K562 (cell line): ENCODE results near the gene KRI1. TPM values are rescaled to one million over a fixed set of nuclear protein-coding genes. Genes with fewer than 3 reads are reported as not detected.

ENCODE experiments used
- ADNP ChIP-seq: fragments of 200-800 bp; sonication (Bioruptor generic); IDR thresholded peaks from 2 replicates; pipeline ENCODE4 v1.6.1; 2016; ENCODE audit warnings: missing genetic modification characterization, missing compliant biosample characterization
- CREB3L1 ChIP-seq: fragments of 450-650 bp; IDR thresholded peaks from 2 replicates; pipeline ENCODE4 v1.6.1; 2014; ENCODE audit warnings: low read depth, mild to moderate bottlenecking, moderate library complexity, borderline replicate concordance
- DDX20 ChIP-seq: fragments of 450-650 bp; IDR thresholded peaks from 2 replicates; pipeline ENCODE4 v1.6.1; 2016; ENCODE audit warnings: missing genetic modification characterization, low read depth, mild to moderate bottlenecking, missing compliant biosample characterization, moderate library complexity
- GABPA ChIP-seq: fragments of 200-800 bp; sonication (Bioruptor generic); conservative IDR thresholded peaks from 2 replicates; pipeline ENCODE4 v1.6.1; 2016; ENCODE audit warnings: low read depth, missing genetic modification characterization, missing compliant biosample characterization
- HNRNPUL1 ChIP-seq: fragments of 200-400 bp; formaldehyde crosslinking; IDR thresholded peaks from 2 replicates; pipeline ENCODE4 v1.6.1; 2017; ENCODE audit warnings: low read length
- KLF1 ChIP-seq: fragments of 450-650 bp; IDR thresholded peaks from 2 replicates; pipeline ENCODE4 v1.6.1; 2016; ENCODE audit warnings: missing genetic modification characterization, missing compliant biosample characterization
- LARP7 ChIP-seq: fragments of 450-650 bp; IDR thresholded peaks from 2 replicates; pipeline ENCODE4 v1.6.1; 2016
- MEIS2 ChIP-seq: fragments of 450-650 bp; IDR thresholded peaks from 2 replicates; pipeline ENCODE4 v1.6.1; 2014; ENCODE audit warnings: mild to moderate bottlenecking; ENCODE audit not compliant: partially characterized antibody
- POLR2AphosphoS2 ChIP-seq: IDR thresholded peaks from 2 replicates; pipeline ENCODE4 v1.6.1; 2012; ENCODE audit warnings: low read length, improper control_type of control experiment
- PPARD ChIP-seq: fragments of 250-450 bp; sonication (Bioruptor Pico); IDR thresholded peaks from 2 replicates; pipeline ENCODE4 v1.8.0; 2022; ENCODE audit warnings: inconsistent platforms, mild to moderate bottlenecking, moderate library complexity
- PTBP1 ChIP-seq: fragments of 200-400 bp; formaldehyde crosslinking; IDR thresholded peaks from 2 replicates; pipeline ENCODE4 v1.6.1; 2017; ENCODE audit warnings: low read depth, low read length
- SIX5 ChIP-seq, 2 experiments: IDR thresholded peaks; 2 replicates each; pipeline ENCODE4 v1.6.1; 2011; ENCODE audit warnings: low read length in 2 of 2, borderline replicate concordance in 1 of 2, low read depth in 1 of 2, mild to moderate bottlenecking in 1 of 2, moderate library complexity in 1 of 2; ENCODE audit not compliant: insufficient read depth in 1 of 2
- SREBF2 ChIP-seq: sonication (generic); formaldehyde crosslinking; IDR thresholded peaks from 2 replicates; pipeline ENCODE4 v1.4.0; 2020; ENCODE audit warnings: mild to moderate bottlenecking, missing genetic modification reagents
- TAF7 ChIP-seq: fragments of 450-650 bp; IDR thresholded peaks from 2 replicates; pipeline ENCODE4 v1.6.1; 2016; ENCODE audit warnings: missing genetic modification characterization, missing compliant biosample characterization
- ZFP36 ChIP-seq: fragments of 150-350 bp; IDR thresholded peaks from 2 replicates; pipeline ENCODE4 v1.6.1; 2018; ENCODE audit warnings: low read length, low read depth; ENCODE audit not compliant: partially characterized antibody
- ZNF175 ChIP-seq: fragments of 200-800 bp; sonication (Bioruptor generic); IDR thresholded peaks from 2 replicates; pipeline ENCODE4 v1.6.1; 2016; ENCODE audit warnings: low read depth, mild to moderate bottlenecking, missing genetic modification characterization, missing compliant biosample characterization
- ZNF224 ChIP-seq: sonication (generic); formaldehyde crosslinking; IDR thresholded peaks from 2 replicates; pipeline ENCODE4 v1.8.0; 2022; ENCODE audit warnings: mild to moderate bottlenecking, missing genetic modification reagents
- ZNF282 ChIP-seq: sonication (generic); formaldehyde crosslinking; IDR thresholded peaks from 2 replicates; pipeline ENCODE4 v1.8.1; 2023; ENCODE audit warnings: missing genetic modification reagents
- ZNF384 ChIP-seq: IDR thresholded peaks from 2 replicates; pipeline ENCODE4 v1.6.1; 2012; ENCODE audit warnings: low read depth, low read length, improper control_type of control experiment
- ZNF398 ChIP-seq: fragments of 250-450 bp; sonication (Bioruptor Pico); IDR thresholded peaks from 2 replicates; pipeline ENCODE4 v1.8.0; 2021; ENCODE audit warnings: moderate library complexity, mild to moderate bottlenecking, inconsistent platforms
- ZNF408 ChIP-seq: fragments of 250-450 bp; sonication (Bioruptor Pico); IDR thresholded peaks from 2 replicates; pipeline ENCODE4 v1.4.0; 2020; ENCODE audit warnings: low read depth, mild to moderate bottlenecking, moderate library complexity
- ZNF699 ChIP-seq: fragments of 250-450 bp; sonication (Bioruptor Pico); IDR thresholded peaks from 2 replicates; pipeline ENCODE4 v1.8.0; 2021; ENCODE audit warnings: mild to moderate bottlenecking, moderate library complexity; ENCODE audit not compliant: insufficient replicate concordance
- ZNF717 ChIP-seq: fragments of 250-450 bp; sonication (Bioruptor Pico); IDR thresholded peaks from 2 replicates; pipeline ENCODE4 v1.5.0; 2021
- ZNF764 ChIP-seq: fragments of 250-450 bp; sonication (Bioruptor Pico); IDR thresholded peaks from 2 replicates; pipeline ENCODE4 v1.4.0; 2020; ENCODE audit warnings: low read depth, mild to moderate bottlenecking, moderate library complexity
- ZNF79 ChIP-seq: fragments of 250-450 bp; sonication (Bioruptor Pico); IDR thresholded peaks from 2 replicates; pipeline ENCODE4 v1.4.0; 2020; ENCODE audit warnings: low read depth, mild to moderate bottlenecking, moderate library complexity
- ZSCAN32 ChIP-seq: fragments of 450-650 bp; formaldehyde crosslinking; IDR thresholded peaks from 2 replicates; pipeline ENCODE4 v1.4.0; 2020; ENCODE audit warnings: mild to moderate bottlenecking, moderate library complexity
- polyA plus RNA-seq, 8 experiments: library from polyadenylated mRNA; depleted of rRNA in 4 of 8; stranded (reverse) in 5 of 8; unstranded in 3 of 8; fragments of >200 nt; fragmentation: Nextera tagmentation in 2 of 8; fragmentation: Illumina TruSeq in 1 of 8; extraction: Ambion mirVana in 2 of 8; extraction: Trizol in 1 of 8; gene quantifications; 2 replicates each; pipeline versions ENCODE4 v1.2.1 to v1.2.3, GENCODE V29; 2011 to 2014; ENCODE audit warnings: inconsistent platforms in 1 of 8, missing spikeins in 1 of 8
- total RNA-seq, 7 experiments: library from RNA; depleted of rRNA in 6 of 7; stranded (reverse); fragments of >200 nt in 6 of 7; fragmentation: Illumina TruSeq in 2 of 7; extraction: Trizol in 2 of 7; gene quantifications; 2 replicates each; pipeline versions ENCODE4 v1.2.1 to v1.2.3, GENCODE V29; 2011 to 2021; ENCODE audit warnings: low replicate concordance in 1 of 7

KRI1 gene
- total and polyA plus RNA-seq, 9 of the 15 experiments (the other 6 are each of a cell fraction or from before 2014, with no cell fraction given): 1.1 to 50.7 (median 24.7) TPM

- TF ChIP-seq ZNF384: no peak; the same call in 1 of the 2 replicates
- no peak for TF ChIP-seq ZFP36
- TF ChIP-seq SREBF2 (CRISPR knock-in tag): no peak
- TF ChIP-seq GABPA: peak; percentile 34; the same call in 1 of the 2 replicates
- TF ChIP-seq PPARD (CRISPR knock-in tag): no peak
- 0 out of 2 replicates have a peak, but pooled peaks have one; percentile 42 for TF ChIP-seq PTBP1
- no peak for TF ChIP-seq HNRNPUL1
- no peak for TF ChIP-seq TAF7 (tag)
- TF ChIP-seq ADNP (tag): no peak
- TF ChIP-seq MEIS2: peak; percentile 4
- TF ChIP-seq SIX5 (IDR thresholded peaks at IDR 0.05; ENCODE audit: borderline replicate concordance in 1 of 2, insufficient read depth in 1 of 2, low read depth in 1 of 2, low read length in 2 of 2): no peak
- no peak for TF ChIP-seq LARP7
- no peak for TF ChIP-seq POLR2AphosphoS2
- TF ChIP-seq ZNF224: no peak
- TF ChIP-seq ZNF282: no peak
- TF ChIP-seq ZNF764 (CRISPR knock-in tag): no peak
- peak; percentile 72 for TF ChIP-seq ZNF175 (CRISPR knock-in tag)
- TF ChIP-seq ZNF408 (CRISPR knock-in tag): no peak
- no peak for TF ChIP-seq KLF1 (tag)
- TF ChIP-seq ZSCAN32 (CRISPR knock-in tag): no peak
- no peak for TF ChIP-seq ZNF398 (CRISPR knock-in tag)
- no peak for TF ChIP-seq ZNF699 (CRISPR knock-in tag)
- no peak for TF ChIP-seq DDX20 (tag)
- no peak for TF ChIP-seq ZNF717 (CRISPR knock-in tag)
- no peak for TF ChIP-seq ZNF79
- TF ChIP-seq CREB3L1: no peak
These were observed 22.2 kb downstream of the KRI1 start, which contains the start of gene ATG4D (continued) for GRCh38 chr19:10543420-10544241.
